Nucleus accumbens (tissue), 56 donors: ENCODE data around the gene ABCD3.
"Not testable (repeated sequence)": the region's sequence is repeated elsewhere in the genome, so short reads cannot be mapped to it uniquely, and the experiment has no call there.

Experiments used
- DNase-seq, 56 donors: peaks; one replicate each; lab custom pipeline; 2025; lab: John Stamatoyannopoulos, UW

The ABCD3 gene

DNA sequence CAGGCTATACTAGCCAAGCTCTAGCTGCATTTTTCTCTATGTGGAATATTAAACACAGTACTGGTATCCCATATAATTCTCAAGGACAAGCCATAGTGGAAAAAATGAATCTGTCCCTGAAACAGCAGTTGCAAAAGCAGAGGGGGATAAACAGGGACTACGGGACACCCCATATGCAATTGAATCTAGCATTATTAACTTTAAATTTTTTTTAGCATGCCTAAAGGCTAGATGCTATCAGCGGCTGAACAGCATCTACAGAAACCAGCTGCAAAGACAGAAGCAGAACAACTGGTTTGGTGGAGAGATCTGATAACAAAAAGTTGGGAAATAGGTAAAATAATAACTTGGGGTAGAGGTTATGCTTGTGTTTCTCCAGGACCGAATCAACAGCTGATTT is 30.6 kb downstream of the ABCD3 start:
- not testable (repeated sequence) for DNase-seq

DNA sequence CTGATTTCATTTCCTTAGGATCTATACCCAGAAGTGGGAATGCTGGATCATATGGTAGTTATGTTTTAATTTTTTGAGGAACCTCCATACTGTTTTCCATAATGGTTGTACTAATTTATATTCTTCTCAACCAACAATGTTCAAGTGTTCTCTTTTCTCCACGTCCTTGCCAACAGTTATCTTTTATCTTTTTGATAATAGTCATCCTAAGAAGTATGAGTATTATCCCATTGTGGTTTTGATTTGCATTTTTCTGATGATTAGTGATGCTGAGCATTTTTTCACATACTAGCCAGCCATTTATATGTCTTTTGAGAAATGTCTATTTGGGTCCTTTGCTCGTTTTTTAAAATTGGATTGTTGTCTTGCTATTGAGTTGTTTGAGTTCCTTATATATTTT is 38.5 kb downstream of the ABCD3 start:
- no peak for DNase-seq

DNA sequence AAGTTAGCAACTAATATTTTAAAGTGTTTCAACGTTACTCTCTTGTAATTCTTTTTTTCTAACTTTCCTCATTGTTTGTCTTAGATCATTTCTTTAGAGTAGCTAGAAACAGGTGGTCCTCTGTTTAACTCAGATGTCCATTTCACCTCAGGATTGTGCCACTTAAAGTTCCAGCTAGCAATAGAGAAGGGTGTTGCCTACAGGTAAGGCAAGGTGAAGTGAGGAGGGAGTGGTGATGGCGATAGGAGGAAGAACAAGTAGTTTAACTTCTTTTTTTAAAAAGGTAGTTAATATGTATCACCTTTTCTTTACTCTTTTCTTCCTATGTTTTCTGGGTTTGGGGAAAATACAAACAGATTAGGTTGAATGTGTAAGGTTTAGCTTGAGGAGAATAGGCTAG is 44.4 kb downstream of the ABCD3 start:
- DNase-seq: no peak

DNA sequence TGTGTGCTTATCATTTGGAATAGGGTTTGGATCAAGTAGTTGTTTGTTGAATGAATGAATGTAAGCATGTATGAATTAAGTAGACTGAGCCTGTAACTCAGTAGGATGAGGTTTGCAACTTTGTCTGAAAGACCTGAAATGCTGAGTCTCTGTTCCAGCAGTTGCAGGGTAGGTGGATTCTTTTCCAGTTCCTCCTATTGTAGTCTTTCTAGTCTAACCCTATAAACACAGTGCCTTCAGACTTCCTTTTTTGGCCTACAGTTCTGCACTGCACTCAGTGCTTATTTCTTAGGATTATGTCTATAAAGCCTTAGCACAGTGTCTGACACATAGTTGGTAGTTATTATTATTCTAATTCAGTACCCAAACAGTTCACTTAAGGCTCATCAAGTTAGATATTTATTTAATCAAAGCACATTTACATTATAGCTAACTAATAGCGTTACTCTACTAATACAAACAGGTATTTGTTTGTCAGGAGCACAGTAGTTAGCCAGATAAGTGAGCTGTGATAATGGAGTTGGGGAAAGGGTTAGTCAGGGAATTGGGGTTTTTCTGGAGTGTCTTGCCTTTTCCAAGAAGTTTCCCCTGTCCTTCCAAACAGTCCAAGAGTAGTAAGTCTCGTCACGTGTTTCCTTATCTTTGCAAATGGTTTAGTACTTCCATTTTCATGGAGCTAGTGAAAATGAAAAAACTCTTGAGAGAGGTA is 45.0 kb downstream of the ABCD3 start:
- DNase-seq: no peak

DNA sequence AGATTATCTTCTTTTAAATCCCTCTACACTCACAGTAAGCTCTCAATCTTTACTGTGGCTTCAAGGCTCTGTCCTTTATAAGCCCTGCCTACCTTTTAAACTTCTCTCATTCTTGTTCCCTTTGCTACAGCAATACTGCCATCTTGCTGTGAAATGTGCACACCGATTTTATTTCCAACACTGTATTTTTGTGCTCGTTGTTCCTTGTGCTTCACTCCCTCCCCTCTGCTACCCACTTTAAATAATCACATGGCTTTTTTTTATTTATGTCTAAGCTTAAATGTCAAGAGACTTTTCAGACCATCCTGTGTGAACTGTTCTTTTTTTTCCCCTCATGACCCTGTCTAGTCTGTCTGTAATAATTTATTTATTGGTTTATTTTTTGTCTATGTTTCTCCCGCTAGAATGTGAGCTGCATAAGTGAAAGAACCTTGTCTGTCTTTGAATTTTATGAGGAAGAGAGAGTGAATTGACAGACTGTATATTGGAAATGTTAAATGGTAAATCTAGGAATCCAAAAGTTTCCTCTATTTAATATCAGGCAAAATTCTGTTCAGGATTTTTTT is 45.7 kb downstream of the ABCD3 start:
- DNase-seq: peak in 2 of 56 donors; percentile 1 to 2

DNA sequence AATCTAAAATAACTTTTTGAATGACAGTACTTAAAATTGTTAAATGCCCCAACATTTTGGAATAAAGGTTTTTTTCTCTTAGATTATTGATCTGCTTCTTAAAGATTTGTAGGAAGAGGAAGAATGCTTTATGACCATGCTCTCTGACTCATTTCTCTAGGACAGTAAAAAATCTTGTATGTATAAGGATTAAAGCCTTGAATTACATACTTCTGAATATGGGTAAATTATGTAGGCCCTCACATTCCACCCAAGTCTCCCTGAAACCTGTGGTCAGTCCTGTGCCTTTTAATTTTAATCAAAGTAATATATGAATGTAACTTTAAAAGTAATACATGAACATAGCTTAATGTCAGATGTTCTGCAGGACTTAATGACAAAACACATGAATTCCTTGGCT is 50.5 kb downstream of the ABCD3 start:
- no peak for DNase-seq

DNA sequence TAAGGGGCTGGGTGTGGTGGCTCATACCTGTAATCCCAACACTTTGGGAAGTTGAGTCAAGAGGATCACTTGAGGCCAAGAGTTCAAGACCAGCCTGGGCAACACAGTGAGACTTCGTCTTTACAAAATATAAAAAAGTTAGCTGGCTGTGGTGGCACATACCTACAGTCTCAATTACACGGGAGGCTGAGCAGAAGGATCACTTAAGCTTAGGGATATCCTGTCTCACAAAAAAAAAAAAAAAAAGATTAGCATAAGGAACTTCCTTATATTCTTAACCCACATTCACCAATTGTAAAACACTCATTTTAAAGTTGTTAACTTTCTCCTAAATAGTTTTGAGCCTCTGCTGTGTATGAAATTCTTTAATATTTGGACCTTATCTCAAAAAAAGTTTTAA is 53.1 kb downstream of the ABCD3 start:
- no peak for DNase-seq

DNA sequence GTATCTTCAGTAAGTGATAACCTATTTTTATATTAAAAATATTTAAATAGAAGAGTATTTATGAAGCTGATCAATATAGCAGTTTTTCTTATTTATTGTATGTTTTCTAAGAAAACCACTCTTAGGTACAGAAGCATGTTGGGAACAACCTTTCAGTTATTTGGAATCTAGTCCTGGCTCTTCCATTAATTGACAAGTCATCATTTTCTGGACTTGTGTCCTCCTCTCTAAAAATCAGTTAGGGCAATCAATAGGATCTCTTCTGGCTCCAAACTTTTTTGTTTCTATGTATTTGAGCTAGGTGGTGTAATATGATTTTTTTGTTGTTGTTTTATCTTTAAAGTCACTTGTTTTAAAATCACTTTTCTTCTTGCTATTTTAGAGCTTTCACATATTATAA is 57.0 kb downstream of the ABCD3 start:
- DNase-seq: no peak

DNA sequence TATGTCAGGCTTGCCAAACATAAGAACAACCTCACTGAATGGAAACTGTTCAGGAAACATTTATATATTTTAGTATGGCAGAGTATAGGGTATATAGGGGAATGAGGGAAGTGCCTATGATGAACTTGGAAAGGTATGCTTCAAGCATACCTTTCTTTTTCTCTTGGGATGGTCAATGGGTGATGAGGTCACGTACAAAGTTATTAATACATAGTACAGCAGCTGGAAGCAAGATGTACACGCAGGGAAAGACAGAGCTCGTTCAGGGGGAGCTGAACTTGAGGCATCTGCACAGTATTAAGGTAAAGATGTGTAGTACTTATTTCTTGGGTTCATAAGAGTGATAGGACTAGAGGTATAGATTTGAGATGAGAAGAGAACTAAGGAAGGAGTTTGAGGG is 61.5 kb downstream of the ABCD3 start:
- no peak for DNase-seq

DNA sequence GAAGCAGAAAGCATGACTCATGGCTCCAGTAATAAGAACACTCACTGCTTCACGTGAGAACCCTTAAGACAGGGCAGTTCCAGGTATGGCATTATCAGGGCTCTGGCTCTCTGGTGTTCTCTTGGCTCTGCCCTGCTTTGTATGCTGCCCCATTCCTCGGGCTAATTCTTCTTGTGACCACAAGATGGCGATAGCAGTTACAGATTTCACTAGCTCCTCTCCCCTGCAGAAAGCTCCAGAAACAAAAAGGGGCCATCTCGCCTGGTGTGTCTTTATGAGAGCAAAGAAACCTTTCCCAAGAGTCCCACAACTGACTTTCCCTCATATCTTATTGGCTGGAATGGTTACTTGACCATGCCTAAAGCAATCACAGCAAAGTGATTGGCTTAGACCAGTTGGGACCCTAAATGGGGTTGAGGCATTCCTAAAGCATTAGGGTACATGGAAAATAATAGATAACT is 63.3 kb downstream of the ABCD3 start:
- DNase-seq: peak in 47 of 56 donors; percentile 1 to 61 (median 14)

DNA sequence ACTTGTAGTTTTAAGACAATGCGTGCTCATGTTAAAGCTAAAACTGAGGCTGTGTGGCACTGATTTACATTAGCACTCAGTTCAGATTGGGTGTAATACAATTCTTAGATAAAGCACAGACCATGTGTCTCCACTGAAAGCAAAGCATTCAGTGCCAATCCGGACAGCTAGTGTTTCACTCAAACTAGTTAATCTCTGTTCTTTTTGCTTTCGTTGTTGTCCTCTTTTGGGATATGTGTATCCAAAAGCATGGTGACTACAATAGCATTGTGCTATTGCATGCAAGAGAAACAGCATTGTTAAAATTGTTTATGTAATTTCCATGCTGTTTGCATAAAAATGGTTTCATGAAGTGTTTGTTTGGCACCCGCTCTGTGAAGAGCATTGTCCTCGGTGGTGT is 68.8 kb downstream of the ABCD3 start:
- peak in 1 of 56 donors; percentile 1 for DNase-seq

DNA sequence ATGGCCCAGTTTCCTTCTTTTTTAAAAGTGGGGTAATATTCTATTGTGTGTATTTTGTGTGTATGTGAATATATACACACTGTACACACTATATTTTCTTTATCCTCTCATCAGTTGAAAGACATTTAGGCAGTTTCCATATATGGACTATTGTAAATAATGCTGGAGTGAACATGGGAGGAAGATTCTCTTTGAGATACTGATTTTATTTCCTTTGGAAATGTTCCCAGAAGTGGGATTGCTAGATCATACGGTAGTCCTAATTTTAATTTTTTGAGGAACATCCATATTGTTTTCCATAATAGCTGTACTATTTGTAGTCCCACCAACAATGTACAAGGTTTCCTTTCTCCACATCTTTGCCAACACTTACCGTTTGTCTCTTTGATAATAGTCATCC is 72.4 kb downstream of the ABCD3 start:
- no peak for DNase-seq

DNA sequence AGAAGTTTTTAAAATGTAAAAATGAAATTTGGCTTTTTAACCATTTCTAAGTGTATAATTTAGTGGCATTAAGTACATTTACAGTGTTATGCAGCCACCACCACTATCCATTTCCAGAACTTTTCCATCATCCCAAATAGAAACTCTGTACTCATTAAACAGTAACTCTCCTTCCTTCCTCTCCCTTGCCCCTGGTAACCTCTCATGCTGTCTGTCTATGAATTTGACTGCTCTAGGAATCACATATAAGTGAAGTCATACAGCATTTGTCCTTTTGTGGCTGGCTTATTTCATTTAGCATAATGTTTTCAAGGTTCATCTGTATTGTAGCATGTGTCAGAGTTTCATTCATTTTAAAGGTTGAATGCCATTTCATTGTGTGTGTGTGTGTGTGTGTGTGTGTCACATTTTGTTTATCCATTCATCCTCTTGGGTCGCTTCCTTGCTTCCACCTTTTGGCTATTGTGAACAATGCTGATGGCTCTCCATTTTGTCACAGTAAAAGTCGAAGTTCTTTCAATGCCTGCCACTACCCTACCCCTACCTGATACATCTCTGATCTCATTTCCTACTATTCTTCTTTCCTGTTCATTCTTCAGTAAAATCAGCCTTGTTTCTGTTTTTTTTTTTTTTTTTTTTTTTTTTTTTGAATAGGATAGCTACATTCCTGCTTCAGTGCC is 78.0 kb downstream of the ABCD3 start:
- no peak for DNase-seq

DNA sequence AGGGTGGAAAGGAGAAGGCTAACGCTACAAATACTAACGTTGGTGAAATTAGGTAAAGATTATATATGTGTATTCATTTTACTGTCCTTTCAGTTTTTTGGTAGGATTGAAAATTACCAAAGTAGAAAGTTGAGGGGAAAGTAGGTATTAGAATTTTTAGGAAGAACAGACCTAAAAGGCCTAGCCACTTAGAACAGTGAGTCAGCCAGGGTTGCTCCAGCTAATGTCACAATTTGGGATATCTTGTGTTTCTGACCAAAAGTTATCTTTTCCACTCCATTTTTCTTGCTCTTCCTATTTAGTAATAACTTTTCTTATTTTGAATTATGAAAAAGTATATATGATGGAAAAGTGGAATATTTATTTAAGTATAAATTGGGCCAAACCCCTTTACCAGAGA is 83.2 kb downstream of the ABCD3 start:
- DNase-seq: no peak

DNA sequence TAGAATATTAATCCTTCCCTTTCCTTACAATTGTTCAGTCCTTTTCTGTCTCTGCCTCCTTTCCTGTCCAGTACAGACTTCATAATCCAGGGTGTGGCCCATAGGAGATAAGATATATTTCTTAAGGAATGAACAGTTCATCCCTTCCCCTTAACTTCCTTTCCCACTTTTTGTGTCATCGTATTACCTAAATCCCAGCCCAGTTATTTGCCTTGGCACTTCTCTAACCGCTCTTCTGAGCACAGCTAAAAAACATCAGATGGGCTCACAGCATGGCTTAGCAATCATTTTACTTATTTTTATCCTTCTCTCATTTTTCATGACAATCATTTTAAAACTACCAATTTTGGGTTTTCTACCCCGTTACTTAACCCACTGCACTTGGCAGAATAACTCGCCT is 83.7 kb downstream of the ABCD3 start:
- no peak for DNase-seq

DNA sequence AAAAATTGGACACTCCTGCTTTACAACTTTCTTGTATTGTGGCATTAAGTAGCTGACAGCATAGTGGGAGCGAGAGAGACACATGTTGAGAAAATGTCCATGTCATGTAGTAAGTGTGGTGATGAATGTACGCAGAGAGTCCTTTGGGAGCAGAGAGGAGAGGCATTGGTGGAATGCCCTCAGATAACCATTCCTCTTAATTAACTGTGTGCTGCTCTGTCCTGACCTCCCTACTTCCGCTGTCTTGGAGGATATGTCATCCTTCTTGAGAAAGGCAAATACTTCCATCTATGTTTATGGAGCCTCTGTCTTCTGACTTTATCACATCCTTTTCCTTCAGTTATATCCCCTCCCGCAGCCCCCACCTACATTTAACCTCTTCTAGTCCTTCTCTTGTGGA is 85.0 kb downstream of the ABCD3 start:
- no peak for DNase-seq

DNA sequence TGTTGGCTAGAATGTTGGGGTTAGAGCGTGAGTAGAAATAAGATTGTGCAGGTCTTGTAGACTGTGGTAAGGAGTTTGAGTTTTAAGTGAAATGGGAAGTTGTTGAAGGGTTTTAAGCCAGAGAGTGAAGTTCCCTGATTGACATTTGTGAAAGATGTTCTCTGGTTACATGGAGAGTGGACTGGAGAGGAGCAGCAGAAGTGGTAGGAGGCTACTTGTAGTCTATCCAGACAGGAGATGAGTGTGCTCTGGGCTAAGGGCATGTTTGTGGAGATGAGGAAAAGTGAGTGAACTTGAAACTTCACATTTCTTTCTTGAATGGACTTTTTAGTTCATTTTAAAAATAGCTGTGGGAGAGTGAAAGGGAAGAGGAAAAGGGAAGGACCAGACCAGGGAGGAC is 86.4 kb downstream of the ABCD3 start:
- no peak for DNase-seq

DNA sequence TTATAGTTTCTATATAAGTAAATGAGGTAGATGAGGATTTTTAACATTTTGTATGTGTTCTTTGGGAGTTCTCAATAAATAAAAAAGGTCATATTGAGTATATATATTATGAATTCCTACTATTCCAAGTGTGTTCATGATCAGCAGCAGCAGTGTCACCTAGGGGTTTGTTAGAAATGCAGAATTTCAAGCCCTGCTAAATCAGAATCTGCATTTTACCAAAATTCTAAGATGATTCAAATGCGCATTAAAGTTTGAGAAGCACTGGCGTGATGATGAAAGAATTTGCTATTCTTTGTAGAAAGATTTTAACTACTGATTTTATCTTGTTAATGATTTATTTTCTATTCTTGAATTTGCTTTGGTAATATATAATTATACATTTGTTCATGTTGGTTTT is 94.6 kb downstream of the ABCD3 start:
- DNase-seq: no peak

DNA sequence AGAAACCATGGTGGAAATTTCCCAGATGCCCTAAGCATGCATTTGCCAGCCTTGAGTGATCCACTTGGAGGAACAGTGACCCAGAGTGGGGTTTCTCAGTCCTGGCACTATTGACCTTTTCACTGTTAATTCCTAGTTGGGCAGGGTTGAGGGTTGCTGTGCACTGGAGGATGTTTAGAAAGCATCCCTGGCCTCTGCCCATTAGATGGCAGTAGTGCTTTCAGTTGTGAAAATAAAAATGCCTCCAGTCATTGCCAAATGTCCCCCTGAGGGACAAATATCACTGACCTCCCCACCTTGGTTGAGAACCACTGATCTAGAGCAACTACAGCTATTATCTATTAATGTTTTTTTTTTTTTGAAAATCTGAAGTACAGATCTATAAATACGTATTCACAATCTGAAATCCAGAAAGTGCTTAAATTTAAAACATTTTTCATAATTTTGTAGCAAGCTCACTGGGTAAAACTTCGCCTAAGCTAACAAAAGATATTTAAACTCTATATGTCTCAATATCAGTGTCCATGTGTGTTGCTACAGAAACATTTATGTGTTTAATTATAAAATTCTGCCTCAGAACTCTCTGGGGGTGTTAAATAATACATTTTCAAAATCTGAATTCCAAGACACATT is 96.0 kb downstream of the ABCD3 start:
- DNase-seq: peak in 6 of 56 donors; percentile 4 to 49 (median 8)

DNA sequence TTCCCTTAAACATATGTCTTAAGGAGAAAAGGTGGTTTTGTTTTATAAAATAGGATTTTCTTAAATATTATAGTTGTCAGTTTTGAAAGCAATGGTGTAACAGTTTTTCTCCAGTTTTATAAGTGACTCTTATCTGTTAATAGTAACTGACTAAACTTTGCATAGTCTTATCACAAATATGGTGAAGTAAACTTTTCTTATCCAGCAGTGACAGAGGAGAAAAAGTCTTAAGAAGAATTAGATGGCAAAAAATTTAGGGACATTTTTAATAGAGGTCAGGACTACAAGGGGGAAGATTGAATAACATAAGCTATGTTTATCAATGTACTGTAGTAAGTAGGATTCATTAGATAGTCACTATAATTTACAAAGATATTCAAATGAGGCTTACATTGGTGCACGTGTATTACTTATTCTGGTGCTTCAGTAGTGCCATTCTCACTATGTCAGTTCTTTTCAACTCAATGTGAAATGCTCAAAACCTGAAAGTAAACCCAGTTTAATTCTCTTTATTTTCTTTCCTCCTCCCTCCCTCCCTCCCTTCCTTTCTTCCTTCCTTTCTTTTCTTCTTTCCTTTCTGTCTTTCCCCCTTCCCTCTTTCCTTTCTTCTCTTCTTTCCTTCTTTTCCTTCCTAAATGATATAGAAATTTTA is 97.2 kb downstream of the ABCD3 start:
- DNase-seq: no peak

DNA sequence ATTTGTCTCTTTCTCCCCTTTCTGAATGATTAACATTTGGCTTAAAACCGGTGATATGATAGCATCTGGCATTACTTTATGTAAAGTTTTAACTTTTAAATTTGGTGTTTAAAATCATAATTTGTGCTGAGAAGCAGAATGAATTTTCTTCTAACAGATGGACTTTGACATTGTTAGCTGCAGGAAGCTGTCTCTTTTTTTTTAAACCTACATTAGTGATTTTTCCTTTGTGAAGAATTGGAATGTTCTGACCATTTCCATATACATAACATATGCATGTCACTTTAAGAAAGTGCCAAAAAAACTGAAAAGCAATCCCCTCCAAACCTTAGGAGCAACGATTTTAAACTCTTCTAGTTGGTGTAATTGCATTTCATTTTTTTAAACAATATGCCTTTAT is 101.2 kb downstream of the ABCD3 start:
- DNase-seq: no peak
